K562 (cell line): ENCODE data around the gene SLC2A4. TPM values are rescaled to one million over a fixed set of nuclear protein-coding genes. Genes with fewer than 3 reads are reported as not detected.

Experiments used
- ASH1L ChIP-seq: fragments of 450-650 bp; IDR thresholded peaks from 2 replicates; pipeline ENCODE4 v1.6.1; 2018; ENCODE audit warnings: borderline replicate concordance, mild to moderate bottlenecking, low read depth; ENCODE audit not compliant: partially characterized antibody
- BDP1 ChIP-seq: IDR thresholded peaks from 3 replicates; pipeline ENCODE4 v1.6.1; 2011; ENCODE audit not compliant: insufficient read length, insufficient read depth
- BHLHE40 ChIP-seq: IDR thresholded peaks from 2 replicates; pipeline ENCODE4 v1.6.1; 2011; ENCODE audit warnings: low read length, improper control_type of control experiment
- BRCA1 ChIP-seq, 2 experiments: fragments of 450-650 bp in 1 of 2; sonication (generic) in 1 of 2; formaldehyde crosslinking in 1 of 2; IDR thresholded peaks; 2 replicates each; pipeline versions ENCODE4 v1.5.0 to v1.6.1; 2017 to 2020; ENCODE audit warnings: mild to moderate bottlenecking in 1 of 2, missing genetic modification reagents in 1 of 2
- CBX2 ChIP-seq: fragments of 200-600 bp; sonication (generic); IDR thresholded peaks from one replicate; pipeline ENCODE4 v1.6.1; 2012; ENCODE audit warnings: mild to moderate bottlenecking, low read length, inconsistent platforms; ENCODE audit not compliant: insufficient read depth, poor library complexity, severe bottlenecking
- CCNT2 ChIP-seq: IDR thresholded peaks from 2 replicates; pipeline ENCODE4 v1.6.1; 2011; ENCODE audit warnings: borderline replicate concordance, low read depth, mild to moderate bottlenecking, moderate library complexity, mixed read lengths, low read length; ENCODE audit not compliant: insufficient read length; ENCODE audit errors: extremely low read depth
- CTBP1 ChIP-seq: fragments of 450-650 bp; IDR thresholded peaks from 2 replicates; pipeline ENCODE4 v1.6.1; 2016; ENCODE audit warnings: borderline replicate concordance
- DIDO1 ChIP-seq: fragments of 450-650 bp; IDR thresholded peaks from 2 replicates; pipeline ENCODE4 v1.6.1; 2016; ENCODE audit warnings: low read depth, missing biosample characterization, missing genetic modification characterization
- FOS ChIP-seq: IDR thresholded peaks from 3 replicates; pipeline ENCODE4 v1.6.1; 2011; ENCODE audit not compliant: insufficient read length; ENCODE audit errors: extremely low read depth
- HCFC1 ChIP-seq: IDR thresholded peaks from 2 replicates; pipeline ENCODE4 v1.6.1; 2012; ENCODE audit warnings: low read depth, low read length, improper control_type of control experiment
- MAFK ChIP-seq: IDR thresholded peaks from 2 replicates; pipeline ENCODE4 v1.6.1; 2011; ENCODE audit warnings: low read length, improper control_type of control experiment
- NFIC ChIP-seq: fragments of 450-650 bp; IDR thresholded peaks from 2 replicates; pipeline ENCODE4 v1.6.1; 2017; ENCODE audit warnings: mild to moderate bottlenecking, inconsistent platforms
- NR1H2 ChIP-seq: sonication (generic); formaldehyde crosslinking; IDR thresholded peaks from 2 replicates; pipeline ENCODE4 v1.4.0; 2020; ENCODE audit warnings: mild to moderate bottlenecking, missing genetic modification reagents
- RBM22 ChIP-seq: fragments of 200-400 bp; formaldehyde crosslinking; IDR thresholded peaks from 2 replicates; pipeline ENCODE4 v1.6.1; 2018; ENCODE audit warnings: low read length, low read depth; ENCODE audit not compliant: poor library complexity, severe bottlenecking
- SAFB2 ChIP-seq: fragments of 200-400 bp; formaldehyde crosslinking; IDR thresholded peaks from 2 replicates; pipeline ENCODE4 v1.6.1; 2018; ENCODE audit warnings: borderline replicate concordance, low read length, low read depth, moderate library complexity; ENCODE audit not compliant: severe bottlenecking
- STAT5A ChIP-seq: IDR thresholded peaks from 2 replicates; pipeline ENCODE4 v1.6.1; 2012; ENCODE audit warnings: low read length, inconsistent platforms, borderline replicate concordance
- TARDBP ChIP-seq: fragments of 450-650 bp; IDR thresholded peaks from 2 replicates; pipeline ENCODE4 v1.6.1; 2016
- ZNF282 ChIP-seq: sonication (generic); formaldehyde crosslinking; IDR thresholded peaks from 2 replicates; pipeline ENCODE4 v1.8.1; 2023; ENCODE audit warnings: missing genetic modification reagents
- ZNF696 ChIP-seq: fragments of 250-450 bp; sonication (Bioruptor Pico); conservative IDR thresholded peaks from 2 replicates; pipeline ENCODE4 v1.4.0; 2020; ENCODE audit warnings: mild to moderate bottlenecking, moderate library complexity
- ZNF707 ChIP-seq: fragments of 250-450 bp; sonication (Bioruptor Pico); conservative IDR thresholded peaks from 2 replicates; pipeline ENCODE4 v1.8.0; 2022; ENCODE audit warnings: inconsistent platforms, mild to moderate bottlenecking, moderate library complexity
- polyA plus RNA-seq, 8 experiments: library from polyadenylated mRNA; depleted of rRNA in 4 of 8; stranded (reverse) in 5 of 8; unstranded in 3 of 8; fragments of >200 nt; fragmentation: Nextera tagmentation in 2 of 8; fragmentation: Illumina TruSeq in 1 of 8; extraction: Ambion mirVana in 2 of 8; extraction: Trizol in 1 of 8; gene quantifications; 2 replicates each; pipeline versions ENCODE4 v1.2.1 to v1.2.3, GENCODE V29; 2011 to 2014; ENCODE audit warnings: inconsistent platforms in 1 of 8, missing spikeins in 1 of 8
- total RNA-seq, 7 experiments: library from RNA; depleted of rRNA in 6 of 7; stranded (reverse); fragments of >200 nt in 6 of 7; fragmentation: Illumina TruSeq in 2 of 7; extraction: Trizol in 2 of 7; gene quantifications; 2 replicates each; pipeline versions ENCODE4 v1.2.1 to v1.2.3, GENCODE V29; 2011 to 2021; ENCODE audit warnings: low replicate concordance in 1 of 7
- TF ChIP-seq, protein P1 (sequence below): fragments of 450-650 bp; IDR thresholded peaks from 2 replicates; pipeline ENCODE4 v1.7.0; 2016; ENCODE audit warnings: borderline replicate concordance
- TF ChIP-seq, protein P2 (sequence below), 2 experiments: fragments of 450-650 bp in 1 of 2; sonication (generic) in 1 of 2; formaldehyde crosslinking in 1 of 2; IDR thresholded peaks in 1 of 2; conservative IDR thresholded peaks in 1 of 2; 2 replicates each; pipeline versions ENCODE4 v1.6.1 to v1.8.1; 2016 to 2023; ENCODE audit warnings: mild to moderate bottlenecking in 2 of 2, moderate library complexity in 2 of 2, inconsistent platforms in 1 of 2, missing genetic modification reagents in 1 of 2

Gene SLC2A4
- total and polyA plus RNA-seq, 9 of the 15 experiments (the other 6 are each of a cell fraction or from before 2014, with no cell fraction given), result 0.74 to 3.5 (median 1.6) TPM

DNA sequence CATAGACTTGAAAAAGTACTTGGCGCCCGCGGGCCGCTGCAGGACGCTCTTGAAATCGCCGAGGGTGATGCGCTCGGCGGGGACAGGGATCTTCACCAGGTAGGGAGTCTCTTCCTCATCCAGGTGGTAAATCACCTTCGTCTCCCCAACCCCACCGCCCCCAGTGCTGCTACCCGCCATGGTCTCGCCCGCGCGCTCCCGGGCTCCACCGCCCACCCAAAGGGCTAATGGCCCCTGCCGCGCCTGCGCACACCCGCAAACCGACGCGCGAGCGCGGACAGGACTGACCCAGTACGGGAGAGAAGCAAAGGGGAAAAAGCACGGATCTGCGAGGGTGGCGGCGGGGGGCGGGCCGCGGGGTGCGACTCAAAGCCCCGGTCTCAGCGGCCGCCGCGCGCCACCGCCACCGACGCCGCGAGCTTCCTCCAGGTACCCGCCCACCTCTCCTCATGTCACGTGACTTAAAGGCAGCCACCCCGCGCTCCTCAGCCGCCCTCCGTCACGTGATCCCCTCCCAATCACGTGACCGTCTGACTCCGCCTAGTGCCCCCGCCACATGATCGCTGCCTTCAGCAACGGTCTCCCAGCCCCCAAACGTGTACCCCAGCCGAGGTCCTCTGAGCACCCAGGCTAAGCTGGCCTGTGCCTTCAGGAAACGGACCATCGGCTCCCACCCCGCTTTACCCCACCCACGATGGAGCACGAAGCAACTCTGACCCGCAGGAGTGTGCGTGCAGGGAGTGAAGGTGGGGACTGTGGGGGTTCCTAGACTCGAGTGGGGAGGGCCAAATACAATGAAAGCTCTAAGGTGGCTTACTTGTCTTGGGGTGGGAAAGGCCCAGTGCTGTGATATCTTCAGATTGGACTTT, 47.2 kb upstream of the SLC2A4 start, which contains the start of gene DVL2 (continued):
- TF ChIP-seq CCNT2, result peak; percentile 86
- no peak for TF ChIP-seq TARDBP
- no peak for TF ChIP-seq ZNF282
- TF ChIP-seq MAFK, result no peak; the same call in 1 of the 2 replicates
- TF ChIP-seq ZNF707, result no peak
- TF ChIP-seq, protein P1, sequence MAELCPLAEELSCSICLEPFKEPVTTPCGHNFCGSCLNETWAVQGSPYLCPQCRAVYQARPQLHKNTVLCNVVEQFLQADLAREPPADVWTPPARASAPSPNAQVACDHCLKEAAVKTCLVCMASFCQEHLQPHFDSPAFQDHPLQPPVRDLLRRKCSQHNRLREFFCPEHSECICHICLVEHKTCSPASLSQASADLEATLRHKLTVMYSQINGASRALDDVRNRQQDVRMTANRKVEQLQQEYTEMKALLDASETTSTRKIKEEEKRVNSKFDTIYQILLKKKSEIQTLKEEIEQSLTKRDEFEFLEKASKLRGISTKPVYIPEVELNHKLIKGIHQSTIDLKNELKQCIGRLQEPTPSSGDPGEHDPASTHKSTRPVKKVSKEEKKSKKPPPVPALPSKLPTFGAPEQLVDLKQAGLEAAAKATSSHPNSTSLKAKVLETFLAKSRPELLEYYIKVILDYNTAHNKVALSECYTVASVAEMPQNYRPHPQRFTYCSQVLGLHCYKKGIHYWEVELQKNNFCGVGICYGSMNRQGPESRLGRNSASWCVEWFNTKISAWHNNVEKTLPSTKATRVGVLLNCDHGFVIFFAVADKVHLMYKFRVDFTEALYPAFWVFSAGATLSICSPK, result no peak
- peak; percentile 91 for TF ChIP-seq FOS
- TF ChIP-seq ASH1L, result no peak
- 0 out of 2 replicates have a peak, but pooled peaks have one; percentile 13 for TF ChIP-seq ZNF696 (CRISPR knock-in tag)
- TF ChIP-seq NFIC, result peak; percentile 28; the same call in 1 of the 2 replicates
- TF ChIP-seq RBM22, result peak; percentile 88
- no peak for TF ChIP-seq STAT5A
- no peak for TF ChIP-seq BRCA1 (IDR thresholded peaks at IDR 0.05)
- TF ChIP-seq BRCA1 (CRISPR knock-in tag; IDR thresholded peaks at IDR 0.05), result no peak
- no peak for TF ChIP-seq CBX2
- TF ChIP-seq DIDO1, result peak; percentile 58; the same call in 1 of the 2 replicates
- 0 out of 2 replicates have a peak, but pooled peaks have one; percentile 17 for TF ChIP-seq NR1H2 (CRISPR knock-in tag)
- no peak for TF ChIP-seq SAFB2
- TF ChIP-seq BHLHE40, result peak; percentile 100
- peak; percentile 64 for TF ChIP-seq HCFC1
- TF ChIP-seq BDP1, result no peak
- TF ChIP-seq, protein P2, sequence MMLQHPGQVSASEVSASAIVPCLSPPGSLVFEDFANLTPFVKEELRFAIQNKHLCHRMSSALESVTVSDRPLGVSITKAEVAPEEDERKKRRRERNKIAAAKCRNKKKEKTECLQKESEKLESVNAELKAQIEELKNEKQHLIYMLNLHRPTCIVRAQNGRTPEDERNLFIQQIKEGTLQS (IDR thresholded peaks at IDR 0.05), result 0 out of 2 replicates have a peak, but pooled peaks have one; percentile 28
- TF ChIP-seq, protein P2 (CRISPR knock-in tag; conservative IDR thresholded peaks at IDR 0.05), result no peak
- TF ChIP-seq CTBP1, result peak; percentile 28; the same call in 1 of the 2 replicates
